Stimulated activated naive CD8-positive, alpha-beta T cell treated with anti-CD3 and anti-CD28 coated beads, Interleukin-15, amount 100 ng/mL, for 72 hours (primary cell): Measurements from ENCODE around the gene HOXA6.

Experiments
- ATAC-seq: fragments of 150-1000 bp; cut with Tn5 transposase; 2 replicates; pipeline ENCODE4 v1.10.0; 2021; ENCODE audit warnings: mild to moderate bottlenecking, moderate library complexity
- DNase-seq, 2 donors: peaks; one replicate each; pipeline ENCODE4 v3.0.0; 2021 to 2022
- H3K27ac Mint-ChIP-seq, 2 donors: one replicate each; pipeline ENCODE4 v1.8.0; 2022; ENCODE audit warnings: mild to moderate bottlenecking in 2 of 2, mixed read lengths in 2 of 2, moderate library complexity in 2 of 2
- H3K27me3 Mint-ChIP-seq: one replicate; pipeline ENCODE4 v1.8.0; 2022; ENCODE audit warnings: mixed read lengths
- H3K4me1 Mint-ChIP-seq: one replicate; pipeline ENCODE4 v1.8.0; 2022; ENCODE audit warnings: mild to moderate bottlenecking, mixed read lengths
- H3K4me3 Mint-ChIP-seq, 2 donors: one replicate each; pipeline ENCODE4 v1.8.0; 2022; ENCODE audit warnings: mild to moderate bottlenecking in 2 of 2, mixed read lengths in 2 of 2, moderate library complexity in 1 of 2
- H3K9me3 Mint-ChIP-seq, 2 donors: one replicate each; pipeline ENCODE4 v1.8.0; 2022; ENCODE audit warnings: mixed read lengths in 2 of 2

HOXA6 gene

GRCh38 chr7:27123477-27124053 is 24.0 kb downstream of the HOXA6 start:
- Mint-ChIP-seq H3K9me3 (no peaks in the 10 kb centered on the region), H3K27me3 (peaks cover 43% of the 10 kb centered on the region), H3K4me1 (no peaks in the 10 kb centered on the region), H3K27ac (no peak overlapping the region), H3K4me3 (no peak overlapping the region)
- no peak for DNase-seq
- ATAC-seq, result no peak

GRCh38 chr7:27123007-27123476 is 24.5 kb downstream of the HOXA6 start:
- H3K4me1 Mint-ChIP-seq, result no peaks in the 10 kb centered on the region
- DNase-seq, result no peak
- H3K27me3 Mint-ChIP-seq, result peaks cover 38% of the 10 kb centered on the region
- H3K9me3 Mint-ChIP-seq, result no peaks in the 10 kb centered on the region
- no peak overlapping the region for H3K4me3 Mint-ChIP-seq
- ATAC-seq, result no peak
- H3K27ac Mint-ChIP-seq, result no peak overlapping the region

- Mint-ChIP-seq H3K4me3 (no peak overlapping the region), H3K27ac (no peak overlapping the region), H3K9me3 (no peaks in the 10 kb centered on the region), H3K27me3 (peaks cover 30% of the 10 kb centered on the region), H3K4me1 (no peaks in the 10 kb centered on the region)
- no peak for ATAC-seq
- no peak for DNase-seq
These were observed 25.3 kb downstream of the HOXA6 start for GRCh38 chr7:27122077-27122910.

GRCh38 chr7:27121684-27122076 is 25.9 kb downstream of the HOXA6 start:
- no peaks in the 10 kb centered on the region for H3K4me1 Mint-ChIP-seq
- H3K27me3 Mint-ChIP-seq, result peaks cover 25% of the 10 kb centered on the region
- no peak overlapping the region for H3K4me3 Mint-ChIP-seq
- H3K27ac Mint-ChIP-seq, result no peak overlapping the region
- DNase-seq (no peak), ATAC-seq (no peak)
- no peaks in the 10 kb centered on the region for H3K9me3 Mint-ChIP-seq

- Mint-ChIP-seq H3K9me3 (no peaks in the 10 kb centered on the region), H3K4me3 (no peak overlapping the region), H3K4me1 (no peaks in the 10 kb centered on the region), H3K27ac (no peak overlapping the region), H3K27me3 (peaks cover 8% of the 10 kb centered on the region)
- ATAC-seq (no peak), DNase-seq (no peak)
These were observed 28.1 kb downstream of the HOXA6 start for GRCh38 chr7:27119412-27119911.

- ATAC-seq, result no peak
- no peak for DNase-seq
- Mint-ChIP-seq H3K9me3 (no peaks in the 10 kb centered on the region), H3K27ac (no peak overlapping the region), H3K4me1 (no peaks in the 10 kb centered on the region), H3K27me3 (no peaks in the 10 kb centered on the region), H3K4me3 (no peak overlapping the region)
These were observed 29.0 kb downstream of the HOXA6 start for GRCh38 chr7:27118580-27118979.

- DNase-seq (no peak), ATAC-seq (no peak)
- no peaks in the 10 kb centered on the region for H3K9me3 Mint-ChIP-seq
These were observed 29.6 kb downstream of the HOXA6 start for GRCh38 chr7:27117887-27118491.

GRCh38 chr7:27116962-27117886 is 30.4 kb downstream of the HOXA6 start:
- DNase-seq, result no peak

More at GRCh38 chr7:27117887-27118491, 29.6 kb downstream of the HOXA6 start:
- no peaks in the 10 kb centered on the region for H3K27me3 Mint-ChIP-seq
- H3K27ac Mint-ChIP-seq, result peak overlapping the region in 1 of 2 donors; percentile 34
- no peaks in the 10 kb centered on the region for H3K4me1 Mint-ChIP-seq
- H3K4me3 Mint-ChIP-seq, result no peak overlapping the region

GRCh38 chr7:27116031-27116961 is 31.3 kb downstream of the HOXA6 start:
- Mint-ChIP-seq H3K4me1 (no peaks in the 10 kb centered on the region), H3K27me3 (peaks cover 7% of the 10 kb centered on the region)

More at GRCh38 chr7:27116962-27117886, 30.4 kb downstream of the HOXA6 start:
- Mint-ChIP-seq H3K4me3 (no peak overlapping the region), H3K27ac (peak overlapping the region in 1 of 2 donors; percentile 34), H3K4me1 (no peaks in the 10 kb centered on the region), H3K9me3 (no peaks in the 10 kb centered on the region), H3K27me3 (no peaks in the 10 kb centered on the region)
- ATAC-seq, result no peak

GRCh38 chr7:27115221-27116026 is 32.1 kb downstream of the HOXA6 start:
- H3K4me1 Mint-ChIP-seq, result no peaks in the 10 kb centered on the region
- H3K27ac Mint-ChIP-seq, result no peak overlapping the region
- peaks cover 7% of the 10 kb centered on the region for H3K27me3 Mint-ChIP-seq
- H3K4me3 Mint-ChIP-seq, result no peak overlapping the region
- DNase-seq (no peak), ATAC-seq (no peak)
- no peaks in the 10 kb centered on the region for H3K9me3 Mint-ChIP-seq

More at GRCh38 chr7:27116031-27116961, 31.3 kb downstream of the HOXA6 start:
- no peaks in the 10 kb centered on the region for H3K9me3 Mint-ChIP-seq
- H3K27ac Mint-ChIP-seq, result no peak overlapping the region
- no peak overlapping the region for H3K4me3 Mint-ChIP-seq
- no peak for ATAC-seq
- no peak for DNase-seq

- ATAC-seq (no peak), DNase-seq (no peak)
- H3K27ac Mint-ChIP-seq, result no peak overlapping the region
- peaks cover 7% of the 10 kb centered on the region for H3K27me3 Mint-ChIP-seq
- no peaks in the 10 kb centered on the region for H3K9me3 Mint-ChIP-seq
- H3K4me3 Mint-ChIP-seq, result no peak overlapping the region
- H3K4me1 Mint-ChIP-seq, result no peaks in the 10 kb centered on the region
These were observed 32.7 kb downstream of the HOXA6 start for GRCh38 chr7:27114881-27115220.

GRCh38 chr7:27113991-27114769 is 33.4 kb downstream of the HOXA6 start:
- Mint-ChIP-seq H3K9me3 (no peaks in the 10 kb centered on the region), H3K27me3 (peaks cover 7% of the 10 kb centered on the region), H3K27ac (no peak overlapping the region), H3K4me3 (no peak overlapping the region), H3K4me1 (no peaks in the 10 kb centered on the region)
- DNase-seq (no peak), ATAC-seq (peak; percentile 33)
